GM08714 (cell line): ENCODE results near the gene MMP14.

ENCODE experiments used
- H3K4me3 ChIP-seq: fragments of 200-500 bp; sonication (Bioruptor generic); 2 replicates; pipeline ENCODE4 v1.5.1; 2014; ENCODE audit warnings: mild to moderate bottlenecking, low read length, inconsistent platforms
- ZNF274 ChIP-seq: IDR thresholded peaks from 2 replicates; pipeline ENCODE4 v1.6.1; 2012; ENCODE audit warnings: mild to moderate bottlenecking, low read depth, low read length

Gene MMP14

GRCh38 chr14:22886500-22887259 lies 50.3 kb downstream of the MMP14 start:
- TF ChIP-seq ZNF274, result no peak
- peak overlapping the region; percentile 83 for H3K4me3 ChIP-seq

GRCh38 chr14:22887260-22887989 lies 51.0 kb downstream of the MMP14 start:
- TF ChIP-seq ZNF274, result no peak
- H3K4me3 ChIP-seq, result peak overlapping the region; percentile 83

- TF ChIP-seq ZNF274, result no peak
- H3K4me3 ChIP-seq, result peak overlapping the region; percentile 83; the same call in 1 of the 2 replicates
Measured at GRCh38 chr14:22887990-22888378, 51.6 kb downstream of the MMP14 start.

- H3K4me3 ChIP-seq, result peak overlapping the region; percentile 83; the same call in 1 of the 2 replicates
- no peak for TF ChIP-seq ZNF274
Measured at GRCh38 chr14:22888662-22889061, 52.3 kb downstream of the MMP14 start.

GRCh38 chr14:22890416-22890815 lies 54.0 kb downstream of the MMP14 start:
- TF ChIP-seq ZNF274, result no peak
- no peak overlapping the region for H3K4me3 ChIP-seq

GRCh38 chr14:22892488-22892887 lies 56.1 kb downstream of the MMP14 start:
- TF ChIP-seq ZNF274, result no peak
- H3K4me3 ChIP-seq, result no peak overlapping the region

- no peak for TF ChIP-seq ZNF274
- no peak overlapping the region for H3K4me3 ChIP-seq
Measured at GRCh38 chr14:22893706-22894105, 57.3 kb downstream of the MMP14 start.

- TF ChIP-seq ZNF274, result no peak
- no peak overlapping the region for H3K4me3 ChIP-seq
Measured at GRCh38 chr14:22895402-22895801, 59.0 kb downstream of the MMP14 start.

GRCh38 chr14:22896356-22896755 lies 60.0 kb downstream of the MMP14 start:
- no peak for TF ChIP-seq ZNF274
- no peak overlapping the region for H3K4me3 ChIP-seq

GRCh38 chr14:22896760-22897159 lies 60.4 kb downstream of the MMP14 start:
- TF ChIP-seq ZNF274, result no peak
- H3K4me3 ChIP-seq, result no peak overlapping the region

- no peak for TF ChIP-seq ZNF274
Measured at GRCh38 chr14:22897357-22897756, 61.0 kb downstream of the MMP14 start.

More at GRCh38 chr14:22897357-22897756, 61.0 kb downstream of the MMP14 start:
- no peak overlapping the region for H3K4me3 ChIP-seq
